GM12878 (cell line): Measurements from ENCODE around the gene ENPP7.

Experiments used
- ASH2L ChIP-seq: fragments of 300-600, 200-600 bp; sonication (generic); IDR thresholded peaks from 2 replicates; pipeline ENCODE4 v1.6.1; 2017; ENCODE audit warnings: low read depth, mild to moderate bottlenecking, borderline replicate concordance
- CEBPB ChIP-seq, 2 experiments: fragments of 150-350 bp in 1 of 2; IDR thresholded peaks; 2 replicates each; pipeline ENCODE4 v1.6.1; 2012 to 2014; ENCODE audit warnings: low read depth in 2 of 2, low read length in 2 of 2, borderline replicate concordance in 1 of 2, inconsistent platforms in 1 of 2
- CTCF ChIP-seq, 3 experiments: IDR thresholded peaks in 2 of 3; conservative IDR thresholded peaks in 1 of 3; 2 replicates each; pipeline ENCODE4 v1.5.1; 2011; ENCODE audit warnings: low read depth in 3 of 3, low read length in 3 of 3, mild to moderate bottlenecking in 3 of 3, control low read depth in 2 of 3, moderate library complexity in 2 of 3, inconsistent platforms in 1 of 3, mixed read lengths in 1 of 3; ENCODE audit not compliant: control insufficient read depth in 2 of 3, insufficient read depth in 1 of 3; ENCODE audit errors: extremely low read depth in 1 of 3
- E2F4 ChIP-seq: IDR thresholded peaks from 2 replicates; pipeline ENCODE4 v1.6.1; 2012; ENCODE audit warnings: low read depth, low read length, improper control_type of control experiment
- EZH2 ChIP-seq: IDR thresholded peaks from 2 replicates; pipeline ENCODE4 v1.6.1; 2012; ENCODE audit warnings: low read depth, mild to moderate bottlenecking, control low read depth, inconsistent platforms, low read length, borderline replicate concordance; ENCODE audit not compliant: control insufficient read depth
- NFYB ChIP-seq: IDR thresholded peaks from 2 replicates; pipeline ENCODE4 v1.6.1; 2011; ENCODE audit warnings: low read depth, mild to moderate bottlenecking, low read length, improper control_type of control experiment, moderate library complexity; ENCODE audit not compliant: insufficient read depth
- PML ChIP-seq: IDR thresholded peaks from 2 replicates; pipeline ENCODE4 v1.6.1; 2012; ENCODE audit warnings: low read length, inconsistent platforms
- POLR2A ChIP-seq: IDR thresholded peaks from 2 replicates; pipeline ENCODE4 v1.6.1; 2011; ENCODE audit warnings: low read depth, mild to moderate bottlenecking, low read length
- POLR2AphosphoS2 ChIP-seq: IDR thresholded peaks from 2 replicates; pipeline ENCODE4 v1.6.1; 2011; ENCODE audit warnings: low read depth, mild to moderate bottlenecking, low read length, improper control_type of control experiment, moderate library complexity
- RAD21 ChIP-seq: IDR thresholded peaks from 2 replicates; pipeline ENCODE4 v1.6.1; 2011; ENCODE audit warnings: mild to moderate bottlenecking, low read depth, low read length, moderate library complexity; ENCODE audit not compliant: insufficient read depth
- TAF1 ChIP-seq: IDR thresholded peaks from 2 replicates; pipeline ENCODE4 v1.6.1; 2011; ENCODE audit warnings: mild to moderate bottlenecking, low read depth, low read length, borderline replicate concordance
- YY1 ChIP-seq: IDR thresholded peaks from 2 replicates; pipeline ENCODE4 v1.6.1; 2011; ENCODE audit warnings: low read depth, mild to moderate bottlenecking, low read length
- ZBTB4 ChIP-seq: fragments of 450-650 bp; formaldehyde crosslinking; IDR thresholded peaks from 2 replicates; pipeline ENCODE4 v1.4.0; 2022; ENCODE audit warnings: mild to moderate bottlenecking, moderate library complexity

GRCh38 chr17:79737922-79738578 is 7.3 kb downstream of the ENPP7 start:
- TF ChIP-seq YY1 (no peak), CTCF (IDR thresholded peaks at IDR 0.05 in 2 of 3, conservative IDR thresholded peaks at IDR 0.05 in 1 of 3; ENCODE audit: control insufficient read depth in 2 of 3, extremely low read depth in 1 of 3, insufficient read depth in 1 of 3, low read depth in 3 of 3, low read length in 3 of 3) (no peak), RAD21 (no peak), POLR2A (no peak), ASH2L (no peak), NFYB (no peak), ZBTB4 (CRISPR knock-in tag) (no peak), TAF1 (no peak), CEBPB (IDR thresholded peaks at IDR 0.05; ENCODE audit: borderline replicate concordance in 1 of 2, low read depth in 2 of 2, low read length in 2 of 2) (no peak), E2F4 (no peak), PML (no peak), POLR2AphosphoS2 (no peak), EZH2 (no peak)
